ENCODE measurements around the gene SLAMF9.

DNA sequence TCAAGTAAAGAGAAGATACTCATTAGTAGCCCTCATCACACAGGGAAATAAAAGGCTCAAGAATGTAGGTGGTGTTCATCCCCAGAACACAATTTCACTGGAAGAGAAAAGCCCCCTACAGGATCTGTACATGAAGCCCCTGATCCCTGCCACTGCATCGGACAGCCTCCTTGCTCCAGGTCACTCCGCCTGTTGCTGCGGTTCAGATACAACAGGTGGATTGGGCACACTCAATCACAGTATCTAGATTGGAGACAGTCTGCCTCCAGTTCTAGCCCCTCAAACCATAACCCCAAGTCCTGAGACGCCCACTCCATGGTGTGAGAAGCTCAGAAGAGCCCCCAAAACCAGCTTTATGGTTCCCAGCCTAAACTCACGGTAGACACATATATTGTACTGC, 1.1 kb downstream of the SLAMF9 start:
- TF ChIP-seq, protein P1, sequence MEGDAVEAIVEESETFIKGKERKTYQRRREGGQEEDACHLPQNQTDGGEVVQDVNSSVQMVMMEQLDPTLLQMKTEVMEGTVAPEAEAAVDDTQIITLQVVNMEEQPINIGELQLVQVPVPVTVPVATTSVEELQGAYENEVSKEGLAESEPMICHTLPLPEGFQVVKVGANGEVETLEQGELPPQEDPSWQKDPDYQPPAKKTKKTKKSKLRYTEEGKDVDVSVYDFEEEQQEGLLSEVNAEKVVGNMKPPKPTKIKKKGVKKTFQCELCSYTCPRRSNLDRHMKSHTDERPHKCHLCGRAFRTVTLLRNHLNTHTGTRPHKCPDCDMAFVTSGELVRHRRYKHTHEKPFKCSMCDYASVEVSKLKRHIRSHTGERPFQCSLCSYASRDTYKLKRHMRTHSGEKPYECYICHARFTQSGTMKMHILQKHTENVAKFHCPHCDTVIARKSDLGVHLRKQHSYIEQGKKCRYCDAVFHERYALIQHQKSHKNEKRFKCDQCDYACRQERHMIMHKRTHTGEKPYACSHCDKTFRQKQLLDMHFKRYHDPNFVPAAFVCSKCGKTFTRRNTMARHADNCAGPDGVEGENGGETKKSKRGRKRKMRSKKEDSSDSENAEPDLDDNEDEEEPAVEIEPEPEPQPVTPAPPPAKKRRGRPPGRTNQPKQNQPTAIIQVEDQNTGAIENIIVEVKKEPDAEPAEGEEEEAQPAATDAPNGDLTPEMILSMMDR (IDR thresholded peaks at IDR 0.05), result no peak
- no peak for TF ChIP-seq POLR2A (IDR thresholded peaks at IDR 0.05)

Measured in right lobe of liver (tissue), 4 donors.